Head of caudate nucleus (tissue), 42 donors: Measurements from ENCODE around the gene LOC128125822.
"Not testable (repeated sequence)": the region's sequence is repeated elsewhere in the genome, so short reads cannot be mapped to it uniquely, and the experiment has no call there.

ENCODE experiments used
- DNase-seq, 42 donors: peaks; one replicate each; pipeline versions ENCODE4 v3.0.0 to v3.0.0-alpha.2; 2020 to 2021; ENCODE audit warnings: mixed read lengths in 7 of 42
- intact Hi-C: fragments of 100-400 bp; cut with DNase I; formaldehyde crosslinking; loops from one replicate; pipeline ENCODE4 v1.15.0; 2022

The LOC128125822 gene

GRCh38 chr6:63576985-63577712 is 4.9 kb downstream of the LOC128125822 start:
- intact Hi-C loops: no loop called here

DNA sequence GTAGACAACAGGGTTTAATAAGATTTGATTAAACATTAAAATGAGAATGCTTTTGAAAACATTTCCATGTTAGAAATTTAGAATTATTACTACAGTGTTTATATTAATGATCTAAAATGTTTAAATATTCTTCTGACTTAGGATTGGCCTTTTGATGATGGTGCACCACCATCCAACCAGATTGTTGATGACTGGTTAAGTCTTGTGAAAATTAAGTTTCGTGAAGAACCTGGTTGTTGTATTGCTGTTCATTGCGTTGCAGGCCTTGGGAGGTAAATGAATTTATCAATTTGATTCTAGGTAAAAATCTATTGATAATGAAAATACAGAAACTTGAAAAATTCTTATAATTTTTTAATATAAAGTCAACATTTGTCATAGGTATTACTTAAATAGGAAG is 6.5 kb downstream of the LOC128125822 start:
- intact Hi-C loops: no loop called here
- DNase-seq: no peak

More at GRCh38 chr6:63576985-63577712, 4.9 kb downstream of the LOC128125822 start:
- no peak for DNase-seq

GRCh38 chr6:63579937-63580703 is 7.8 kb downstream of the LOC128125822 start:
- intact Hi-C loops: no loop called here
- no peak for DNase-seq

DNA sequence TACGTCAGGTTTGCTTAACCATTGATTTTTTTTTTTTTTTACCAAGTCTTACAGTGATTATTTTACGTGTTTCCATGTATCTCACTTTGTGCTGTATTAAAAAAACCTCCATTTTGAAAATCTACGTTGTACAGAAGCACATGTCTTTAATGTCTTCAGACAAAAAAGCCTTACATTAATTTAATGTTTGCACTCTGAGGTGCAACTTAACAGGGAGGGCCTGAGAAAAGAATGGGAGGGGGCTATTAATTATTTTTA is 8.4 kb downstream of the LOC128125822 start:
- no peak for DNase-seq
- intact Hi-C loops: no loop called here

- no peak for DNase-seq
- intact Hi-C loops: no loop called here
These were observed 9.2 kb downstream of the LOC128125822 start for GRCh38 chr6:63581355-63582013.

DNA sequence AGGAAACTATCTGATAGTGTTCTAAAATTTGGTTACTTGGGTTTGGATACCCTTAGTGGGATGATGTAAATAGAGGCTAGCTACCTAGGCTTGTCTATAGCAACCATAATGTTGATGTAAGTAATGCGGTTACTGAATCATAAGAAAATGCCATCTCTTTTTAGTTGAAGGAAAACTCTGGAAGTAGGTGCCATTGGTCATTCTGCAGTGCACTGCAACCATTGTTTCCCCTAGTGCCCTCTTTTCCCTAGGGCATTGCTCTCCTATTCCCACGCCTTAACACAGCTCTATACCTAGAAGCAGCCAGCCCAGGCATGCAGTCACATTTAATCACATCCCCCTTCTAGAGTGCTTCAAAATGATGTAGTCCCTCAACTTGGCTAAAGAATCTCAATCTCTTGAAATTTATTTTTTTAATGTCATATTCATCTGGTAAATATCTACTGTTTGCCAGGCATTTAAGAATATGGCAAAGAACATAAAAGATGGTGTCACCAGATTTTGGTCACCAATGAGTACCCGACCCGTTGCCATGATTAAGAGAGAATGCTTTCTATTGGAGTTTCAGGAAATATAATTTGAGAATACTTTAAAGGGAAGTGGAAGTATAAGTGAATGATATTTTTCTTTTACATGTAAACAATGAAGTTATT is 10.4 kb downstream of the LOC128125822 start:
- DNase-seq: no peak
- intact Hi-C loops: no loop called here

- intact Hi-C loops: no loop called here
- no peak for DNase-seq
These were observed 11.8 kb downstream of the LOC128125822 start for GRCh38 chr6:63584125-63584514.

- DNase-seq: no peak
- intact Hi-C loops: no loop called here
These were observed 12.3 kb downstream of the LOC128125822 start for GRCh38 chr6:63584566-63584965.

DNA sequence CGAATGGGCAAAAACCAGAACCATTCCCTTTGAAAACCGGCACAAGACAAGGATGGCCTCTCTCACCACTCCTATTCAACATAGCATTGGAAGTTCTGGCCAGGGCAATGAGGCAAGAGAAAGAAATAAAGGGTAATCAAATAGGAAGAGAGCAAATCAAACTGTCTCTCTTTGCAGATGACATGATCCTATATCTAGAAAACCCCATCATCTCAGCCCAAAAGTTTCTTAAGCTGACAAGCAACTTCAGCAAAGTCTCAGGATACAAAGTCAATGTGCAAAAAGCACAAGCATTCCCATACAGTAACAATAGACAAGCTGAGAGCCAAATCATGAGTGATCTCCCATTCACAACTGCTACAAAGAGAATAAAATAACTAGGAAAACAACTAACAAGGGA is 13.4 kb downstream of the LOC128125822 start:
- intact Hi-C loops, DNase-seq: not testable (repeated sequence)

GRCh38 chr6:63589952-63590411 is 17.7 kb downstream of the LOC128125822 start:
- intact Hi-C loops: loop anchor here (5.0 kb wide), 1 partner anchor 172 kb away; no protein-coding TSS in a partner anchor
- no peak for DNase-seq

DNA sequence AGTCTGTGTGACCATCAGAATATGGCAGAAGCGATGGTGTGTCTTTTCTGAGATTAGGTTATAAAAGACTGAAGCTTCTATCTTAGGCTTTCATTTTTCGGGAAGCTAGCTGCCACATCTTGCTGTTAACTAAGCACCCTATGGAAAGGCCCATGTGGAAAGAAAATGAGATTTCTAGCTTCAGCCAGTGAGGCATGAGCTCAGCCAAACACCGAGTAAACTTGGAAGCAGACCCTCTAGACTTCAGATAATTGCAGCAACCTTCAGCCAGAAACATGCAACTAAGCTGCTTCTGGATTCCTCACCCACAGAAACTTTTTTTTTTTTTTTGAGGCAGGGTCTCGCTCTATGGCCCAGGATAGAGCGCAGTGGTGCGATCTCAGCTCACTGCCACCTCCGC is 20.6 kb downstream of the LOC128125822 start:
- intact Hi-C loops: loop anchor here (5.0 kb wide), 1 partner anchor 169 kb away; no protein-coding TSS in a partner anchor
- no peak for DNase-seq

DNA sequence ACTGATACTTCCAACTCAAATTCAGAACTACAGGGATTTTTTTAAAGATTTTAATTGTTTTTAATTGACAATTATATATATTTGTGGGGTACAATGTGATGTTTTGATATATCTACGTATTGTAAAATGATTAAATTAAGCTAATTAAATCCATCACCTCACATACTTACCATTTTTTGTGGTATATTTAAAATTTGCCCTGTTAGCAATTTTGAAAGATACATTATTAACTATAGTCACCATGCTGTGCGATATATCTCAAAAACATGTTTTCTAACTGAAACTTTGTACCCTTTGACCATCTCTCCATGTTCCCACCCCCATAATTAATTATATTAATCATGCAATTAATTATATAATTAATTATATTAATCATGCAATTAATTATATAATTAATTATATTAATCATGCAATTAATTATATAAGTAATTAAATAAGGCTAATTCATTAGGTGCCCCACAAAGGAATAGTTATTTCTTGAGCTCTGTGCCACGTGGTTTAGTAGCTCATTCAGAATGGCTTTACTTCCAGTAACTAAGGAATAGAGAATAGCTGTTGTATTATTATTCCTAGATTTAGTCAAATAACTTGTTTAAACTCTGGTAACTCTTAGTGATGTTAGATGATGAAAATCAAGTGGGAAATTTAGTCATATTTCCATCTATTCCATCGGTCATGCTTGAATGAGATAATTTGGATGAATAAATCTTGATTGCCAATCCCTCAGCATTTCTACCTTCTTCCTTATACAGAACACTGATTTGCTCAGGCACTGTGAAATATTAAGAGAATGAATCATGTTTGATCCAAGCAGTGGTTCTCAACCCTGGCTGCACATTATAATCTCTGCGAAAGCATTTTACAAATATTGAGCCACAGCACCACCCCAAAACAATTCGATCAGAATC is 25.1 kb downstream of the LOC128125822 start:
- DNase-seq: peak in 1 of 42 donors; percentile 3
- intact Hi-C loops: loop anchor here (2.0 kb wide), 1 partner anchor 37 kb away; the partner anchor contains the start of gene PHF3

GRCh38 chr6:63598049-63599036 is 26.1 kb downstream of the LOC128125822 start:
- DNase-seq: peak; percentile 64 to 93 (median 80)
- intact Hi-C loops: loop anchor here (2.0 kb wide), 1 partner anchor 36 kb away; the partner anchor contains the start of gene PHF3

DNA sequence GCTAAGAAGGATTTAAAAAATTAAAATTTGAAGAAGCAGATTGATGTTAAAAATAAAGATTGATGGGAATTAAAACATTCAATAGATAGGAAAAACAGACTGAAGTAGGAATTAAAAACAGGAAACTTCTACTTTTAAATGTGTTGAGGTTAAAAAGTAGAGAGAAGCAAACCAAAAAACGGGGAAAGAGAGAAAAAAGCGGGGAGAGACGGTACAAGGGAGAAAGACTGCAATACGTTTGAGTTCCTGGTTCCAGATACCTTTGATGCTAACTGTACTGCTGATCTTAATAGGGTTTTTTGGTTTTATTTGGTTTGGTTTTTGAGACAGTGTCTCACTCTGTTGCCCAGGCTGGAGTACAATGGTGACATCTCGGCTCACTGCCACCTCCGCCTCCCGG is 27.0 kb downstream of the LOC128125822 start:
- intact Hi-C loops: loop anchor here (2.0 kb wide), 1 partner anchor 36 kb away; the partner anchor contains the start of gene PHF3

DNA sequence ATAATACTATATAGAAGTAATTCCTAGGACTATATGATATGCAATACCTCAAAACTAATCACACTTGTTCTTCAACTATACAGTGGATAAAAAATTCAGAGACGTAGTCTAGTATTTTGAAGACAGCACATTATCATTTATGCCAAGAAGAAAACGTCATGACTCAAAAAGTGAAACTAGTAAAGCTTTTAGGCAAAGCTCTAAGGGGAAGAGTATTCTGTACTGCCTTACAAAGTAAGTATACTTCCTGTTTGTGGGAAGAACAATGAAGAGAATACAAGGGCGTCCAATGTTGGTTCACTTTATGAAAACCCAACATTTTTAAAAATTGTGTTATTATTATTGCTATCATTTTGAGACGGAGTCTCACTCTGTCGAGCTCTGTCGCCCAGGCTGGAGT is 27.9 kb downstream of the LOC128125822 start:
- no peak for DNase-seq
- intact Hi-C loops: no loop called here

More for the DNA sequence above, 27.0 kb downstream of the LOC128125822 start:
- no peak for DNase-seq

GRCh38 chr6:63609231-63609630 is 37.0 kb downstream of the LOC128125822 start:
- DNase-seq: no peak

DNA sequence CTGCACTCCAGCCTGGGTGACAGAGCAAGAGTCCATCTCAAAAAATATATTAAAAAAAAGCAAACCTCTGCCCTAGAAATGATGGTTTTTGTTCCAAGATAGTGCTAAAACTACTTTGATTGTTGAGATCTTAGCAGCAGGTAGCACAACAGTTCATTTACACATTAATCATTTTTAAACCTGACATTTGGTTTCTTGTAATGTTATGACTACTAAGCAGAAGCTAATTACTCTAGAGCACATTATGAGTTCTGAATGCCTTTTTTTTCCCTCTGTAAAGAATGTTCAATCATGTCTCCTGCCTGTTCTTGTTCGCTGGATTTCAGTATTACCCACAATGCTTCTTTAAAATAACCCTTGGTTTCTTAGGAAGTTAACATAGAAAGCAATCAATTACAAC is 38.7 kb downstream of the LOC128125822 start:
- DNase-seq: no peak
- intact Hi-C loops: no loop called here

More at GRCh38 chr6:63609231-63609630, 37.0 kb downstream of the LOC128125822 start:
- intact Hi-C loops: no loop called here
